ENCODE data around the gene PPP2R2D. TPM values are rescaled to one million over a fixed set of nuclear protein-coding genes. Genes with fewer than 3 reads are reported as not detected.

Gene PPP2R2D
- total RNA-seq, 2 donors from 2014 or later, result 32.5 to 40.7 TPM

GRCh38 chr10:131898061-131898460 lies 2.7 kb upstream of the PPP2R2D start:
- no peak for DNase-seq
- ATAC-seq (replicated peaks in 1 of 2), result no peak
- H3K4me3 Mint-ChIP-seq, result no peak overlapping the region
- peaks cover 40% of the 10 kb centered on the region for H3K4me1 Mint-ChIP-seq (ENCODE audit: low read depth)
- H3K36me3 Mint-ChIP-seq (ENCODE audit: insufficient read depth in 2 of 2), result no peaks in the 10 kb centered on the region
- peaks cover 11% of the 10 kb centered on the region for H3K27me3 Mint-ChIP-seq (ENCODE audit: low read depth)
- H3K9me3 Mint-ChIP-seq, result no peaks in the 10 kb centered on the region
- H3K27ac Mint-ChIP-seq, result no peak overlapping the region

- H3K9me3 Mint-ChIP-seq, result no peaks in the 10 kb centered on the region
- no peak for DNase-seq
- H3K4me1 Mint-ChIP-seq (ENCODE audit: low read depth), result peaks cover 46% of the 10 kb centered on the region
- H3K27me3 Mint-ChIP-seq (ENCODE audit: low read depth), result peaks cover 11% of the 10 kb centered on the region
- H3K4me3 Mint-ChIP-seq, result no peak overlapping the region
- no peak overlapping the region for H3K27ac Mint-ChIP-seq
- H3K36me3 Mint-ChIP-seq (ENCODE audit: insufficient read depth in 2 of 2), result no peaks in the 10 kb centered on the region
- no peak for ATAC-seq (replicated peaks in 1 of 2)
Observed at GRCh38 chr10:131898713-131899112, 2.1 kb upstream of the PPP2R2D start.

GRCh38 chr10:131899116-131899690 lies 1.6 kb upstream of the PPP2R2D start:
- peaks cover 51% of the 10 kb centered on the region for H3K4me1 Mint-ChIP-seq (ENCODE audit: low read depth)
- DNase-seq (no peak), ATAC-seq (replicated peaks in 1 of 2) (no peak)
- no peaks in the 10 kb centered on the region for H3K36me3 Mint-ChIP-seq (ENCODE audit: insufficient read depth in 2 of 2)
- peak overlapping the region; percentile 21 for H3K27ac Mint-ChIP-seq
- H3K9me3 Mint-ChIP-seq, result no peaks in the 10 kb centered on the region
- peaks cover 11% of the 10 kb centered on the region for H3K27me3 Mint-ChIP-seq (ENCODE audit: low read depth)
- peak overlapping the region; percentile 87 to 94 for H3K4me3 Mint-ChIP-seq

- Mint-ChIP-seq H3K27ac (peak overlapping the region; percentile 21), H3K9me3 (no peaks in the 10 kb centered on the region), H3K36me3 (ENCODE audit: insufficient read depth in 2 of 2) (no peaks in the 10 kb centered on the region), H3K4me3 (peak overlapping the region; percentile 87 to 94), H3K4me1 (ENCODE audit: low read depth) (peaks cover 57% of the 10 kb centered on the region), H3K27me3 (ENCODE audit: low read depth) (peaks cover 11% of the 10 kb centered on the region)
- DNase-seq (no peak), ATAC-seq (replicated peaks in 1 of 2) (no peak)
Observed at GRCh38 chr10:131899695-131900349, 986 bp upstream of the PPP2R2D start.

- H3K4me1 Mint-ChIP-seq (ENCODE audit: low read depth), result peaks cover 65% of the 10 kb centered on the region
- no peaks in the 10 kb centered on the region for H3K9me3 Mint-ChIP-seq
- ATAC-seq (replicated peaks in 1 of 2) (peak; percentile 17 to 21), DNase-seq (peak; percentile 68 to 70)
- no peaks in the 10 kb centered on the region for H3K36me3 Mint-ChIP-seq (ENCODE audit: insufficient read depth in 2 of 2)
- peak overlapping the region; percentile 88 to 96 for H3K4me3 Mint-ChIP-seq
- peaks cover 11% of the 10 kb centered on the region for H3K27me3 Mint-ChIP-seq (ENCODE audit: low read depth)
- H3K27ac Mint-ChIP-seq, result no peak overlapping the region
Observed at GRCh38 chr10:131901181-131901829, 497 bp downstream of the PPP2R2D start.

GRCh38 chr10:131902211-131902610 lies 1.4 kb downstream of the PPP2R2D start:
- no peaks in the 10 kb centered on the region for H3K36me3 Mint-ChIP-seq (ENCODE audit: insufficient read depth in 2 of 2)

GRCh38 chr10:131902691-131903090 lies 1.9 kb downstream of the PPP2R2D start:
- DNase-seq, result no peak
- peak overlapping the region; percentile 88 to 96 for H3K4me3 Mint-ChIP-seq
- H3K4me1 Mint-ChIP-seq (ENCODE audit: low read depth), result peaks cover 65% of the 10 kb centered on the region
- peak overlapping the region; percentile 96 for H3K27ac Mint-ChIP-seq
- no peaks in the 10 kb centered on the region for H3K36me3 Mint-ChIP-seq (ENCODE audit: insufficient read depth in 2 of 2)
- no peaks in the 10 kb centered on the region for H3K9me3 Mint-ChIP-seq
- H3K27me3 Mint-ChIP-seq (ENCODE audit: low read depth), result peaks cover 11% of the 10 kb centered on the region
- ATAC-seq (replicated peaks in 1 of 2), result no peak

More at GRCh38 chr10:131902211-131902610, 1.4 kb downstream of the PPP2R2D start:
- peak overlapping the region; percentile 96 for H3K27ac Mint-ChIP-seq
- ATAC-seq (replicated peaks in 1 of 2) (no peak), DNase-seq (no peak)
- no peaks in the 10 kb centered on the region for H3K9me3 Mint-ChIP-seq
- H3K4me1 Mint-ChIP-seq (ENCODE audit: low read depth), result peaks cover 63% of the 10 kb centered on the region
- peaks cover 11% of the 10 kb centered on the region for H3K27me3 Mint-ChIP-seq (ENCODE audit: low read depth)
- peak overlapping the region; percentile 88 to 96 for H3K4me3 Mint-ChIP-seq

GRCh38 chr10:131905267-131905571 lies 4.4 kb downstream of the PPP2R2D start:
- Mint-ChIP-seq H3K4me3 (peak overlapping the region; percentile 75 to 88), H3K4me1 (ENCODE audit: low read depth) (peaks cover 79% of the 10 kb centered on the region), H3K27me3 (ENCODE audit: low read depth) (no peaks in the 10 kb centered on the region), H3K27ac (no peak overlapping the region), H3K36me3 (ENCODE audit: insufficient read depth in 2 of 2) (peaks cover 0 to 2% of the 10 kb centered on the region in 2 donors), H3K9me3 (no peaks in the 10 kb centered on the region)
- ATAC-seq (replicated peaks in 1 of 2), result no peak
- no peak for DNase-seq

- no peaks in the 10 kb centered on the region for H3K9me3 Mint-ChIP-seq
- H3K27ac Mint-ChIP-seq, result peak overlapping the region; percentile 44
Observed at GRCh38 chr10:131905603-131906268, 4.9 kb downstream of the PPP2R2D start.

GRCh38 chr10:131906269-131906639 lies 5.4 kb downstream of the PPP2R2D start:
- Mint-ChIP-seq H3K27me3 (ENCODE audit: low read depth) (no peaks in the 10 kb centered on the region), H3K4me1 (ENCODE audit: low read depth) (peaks cover 86% of the 10 kb centered on the region), H3K4me3 (peak overlapping the region; percentile 50 to 75), H3K9me3 (no peaks in the 10 kb centered on the region), H3K36me3 (ENCODE audit: insufficient read depth in 2 of 2) (peaks cover 0 to 2% of the 10 kb centered on the region in 2 donors), H3K27ac (peak overlapping the region; percentile 29)
- DNase-seq, result no peak
- ATAC-seq (replicated peaks in 1 of 2), result no peak

More at GRCh38 chr10:131905603-131906268, 4.9 kb downstream of the PPP2R2D start:
- ATAC-seq (replicated peaks in 1 of 2) (peak; percentile 11 to 29), DNase-seq (no peak)
- no peaks in the 10 kb centered on the region for H3K27me3 Mint-ChIP-seq (ENCODE audit: low read depth)
- peaks cover 82% of the 10 kb centered on the region for H3K4me1 Mint-ChIP-seq (ENCODE audit: low read depth)
- peak overlapping the region; percentile 50 to 75 for H3K4me3 Mint-ChIP-seq
- peaks cover 0 to 2% of the 10 kb centered on the region in 2 donors for H3K36me3 Mint-ChIP-seq (ENCODE audit: insufficient read depth in 2 of 2)

- H3K36me3 Mint-ChIP-seq (ENCODE audit: insufficient read depth in 2 of 2), result peaks cover 7% of the 10 kb centered on the region in 2 donors
- H3K4me3 Mint-ChIP-seq, result peak overlapping the region; percentile 47 to 70
- ATAC-seq (replicated peaks in 1 of 2) (no peak), DNase-seq (no peak)
- H3K27ac Mint-ChIP-seq, result peak overlapping the region; percentile 59
- no peaks in the 10 kb centered on the region for H3K27me3 Mint-ChIP-seq (ENCODE audit: low read depth)
- H3K9me3 Mint-ChIP-seq, result no peaks in the 10 kb centered on the region
- H3K4me1 Mint-ChIP-seq (ENCODE audit: low read depth), result peaks cover 81% of the 10 kb centered on the region
Observed at GRCh38 chr10:131907679-131908078, 6.9 kb downstream of the PPP2R2D start.

GRCh38 chr10:131908151-131908550 lies 7.3 kb downstream of the PPP2R2D start:
- Mint-ChIP-seq H3K4me3 (peak overlapping the region; percentile 35 to 70), H3K4me1 (ENCODE audit: low read depth) (peaks cover 81% of the 10 kb centered on the region), H3K27ac (peak overlapping the region; percentile 74), H3K9me3 (no peaks in the 10 kb centered on the region), H3K36me3 (ENCODE audit: insufficient read depth in 2 of 2) (peaks cover 9% of the 10 kb centered on the region in 2 donors), H3K27me3 (ENCODE audit: low read depth) (no peaks in the 10 kb centered on the region)
- ATAC-seq (replicated peaks in 1 of 2), result no peak
- no peak for DNase-seq

All from activated T-cell treated with anti-CD3 and anti-CD28 coated beads, Interleukin-2, amount 50 U/mL, for 72 hours (primary cell).